Smooth muscle cell (in vitro differentiated cells): ENCODE data around the gene RNPEPL1. TPM values are rescaled to one million over a fixed set of nuclear protein-coding genes. Genes with fewer than 3 reads are reported as not detected.

Source experiments
- DNase-seq: peaks from one replicate; lab custom pipeline; 2025; ENCODE audit not compliant: unreplicated experiment; lab: John Stamatoyannopoulos, UW
- H2AFZ ChIP-seq: fragments of 200-600 bp; sonication (generic); 2 replicates; pipeline ENCODE4 v1.6.0; 2016; ENCODE audit warnings: antibody characterized with exemption, low read depth, mild to moderate bottlenecking
- H3F3A ChIP-seq: fragments of 200-600 bp; sonication (generic); 2 replicates; pipeline ENCODE4 v1.6.0; 2017; ENCODE audit warnings: antibody characterized with exemption, low read depth
- H3K27ac ChIP-seq: fragments of 200-600 bp; sonication (generic); 2 replicates; pipeline ENCODE4 v1.5.1; 2016; ENCODE audit warnings: low read depth, mild to moderate bottlenecking
- H3K27me3 ChIP-seq: fragments of 200-600 bp; sonication (generic); 2 replicates; pipeline ENCODE4 v1.6.1; 2016; ENCODE audit warnings: low read depth, mild to moderate bottlenecking
- H3K36me3 ChIP-seq: fragments of 200-600 bp; sonication (generic); 2 replicates; pipeline ENCODE4 v1.5.1; 2016; ENCODE audit warnings: low read depth
- H3K4me1 ChIP-seq: fragments of 200-600 bp; sonication (generic); 2 replicates; pipeline ENCODE4 v1.5.1; 2016; ENCODE audit warnings: low read depth
- H3K4me2 ChIP-seq: fragments of 200-600 bp; sonication (generic); 2 replicates; pipeline ENCODE4 v1.6.0; 2016; ENCODE audit warnings: mild to moderate bottlenecking
- H3K4me3 ChIP-seq: fragments of 200-600 bp; sonication (generic); 2 replicates; pipeline ENCODE4 v1.5.1; 2016; ENCODE audit warnings: mild to moderate bottlenecking
- H3K79me2 ChIP-seq: fragments of 200-600 bp; sonication (generic); 2 replicates; pipeline ENCODE4 v1.6.0; 2016; ENCODE audit warnings: low read depth, mild to moderate bottlenecking
- H3K9ac ChIP-seq: fragments of 200-600 bp; sonication (generic); 2 replicates; pipeline ENCODE4 v1.6.0; 2016; ENCODE audit warnings: low read depth
- H3K9me3 ChIP-seq: fragments of 200-600 bp; sonication (generic); replicated peaks from 2 replicates; pipeline ENCODE4 v1.5.1; 2016; ENCODE audit warnings: low read depth
- H4K20me1 ChIP-seq: fragments of 200-600 bp; sonication (generic); 2 replicates; pipeline ENCODE4 v1.6.0; 2016; ENCODE audit warnings: low read depth
- CTCF ChIP-seq: fragments of 200-600 bp; sonication (generic); IDR thresholded peaks from 2 replicates; pipeline ENCODE4 v1.5.1; 2017; ENCODE audit warnings: borderline replicate concordance, mild to moderate bottlenecking, antibody characterized with exemption; ENCODE audit not compliant: insufficient read depth, poor library complexity, severe bottlenecking
- WGBS: methylation state at CpG from one replicate; pipeline ENCODE4 v1.1.7; 2016; ENCODE audit warnings: low lambda C conversion rate; 5-methylcytosine and 5-hydroxymethylcytosine counted together
- polyA plus RNA-seq: library from polyadenylated mRNA; unstranded; fragments of >200 nt; fragmentation: Nextera tagmentation; extraction: Ambion mirVana; gene quantifications from 2 replicates; pipeline ENCODE4 v1.2.1, GENCODE V29; 2016
- total RNA-seq: library from RNA; depleted of rRNA; stranded (reverse); fragments of >200 nt; gene quantifications from 2 replicates; pipeline ENCODE4 v1.2.3, GENCODE V29; 2014

The RNPEPL1 gene
- total and polyA plus RNA-seq, 2 experiments from 2014 or later: 15.3 to 40.9 TPM

DNA sequence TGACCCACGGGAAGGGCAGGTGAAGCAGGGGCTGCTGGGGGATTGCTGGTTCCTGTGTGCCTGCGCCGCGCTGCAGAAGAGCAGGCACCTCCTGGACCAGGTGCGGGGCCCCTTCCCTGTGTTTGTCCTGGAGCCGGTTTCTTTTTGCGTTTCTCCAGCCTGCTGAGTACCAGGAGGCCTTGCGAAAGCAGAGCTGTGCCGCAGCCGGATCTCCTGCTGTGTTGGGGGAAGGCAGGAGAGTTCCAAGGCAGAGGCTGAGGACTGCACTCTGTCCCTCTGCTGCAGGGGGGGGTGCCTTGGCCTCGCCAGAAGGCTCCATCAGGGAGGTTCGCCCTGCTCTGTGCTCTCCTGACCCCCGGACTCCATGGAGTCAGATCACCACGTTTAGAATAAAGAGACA lies 21.1 kb downstream of the RNPEPL1 start:
- no peak for DNase-seq
- Histone ChIP-seq H3K9me3 (no peaks in the 10 kb centered on the region), H3K27me3 (no peaks in the 10 kb centered on the region), H3K4me1 (peaks cover 23% of the 10 kb centered on the region), H3K4me2 (no peak overlapping the region), H3K9ac (no peak overlapping the region), H4K20me1 (peaks cover 52% of the 10 kb centered on the region), H3K4me3 (no peak overlapping the region), H2AFZ (no peak overlapping the region), H3K36me3 (no peaks in the 10 kb centered on the region), H3F3A (no peaks in the 10 kb centered on the region), H3K79me2 (peaks cover 49% of the 10 kb centered on the region), H3K27ac (no peak overlapping the region)
- WGBS: 92% methylated on average over 14 of the region's 14 CpGs
- no peak for TF ChIP-seq CTCF

DNA sequence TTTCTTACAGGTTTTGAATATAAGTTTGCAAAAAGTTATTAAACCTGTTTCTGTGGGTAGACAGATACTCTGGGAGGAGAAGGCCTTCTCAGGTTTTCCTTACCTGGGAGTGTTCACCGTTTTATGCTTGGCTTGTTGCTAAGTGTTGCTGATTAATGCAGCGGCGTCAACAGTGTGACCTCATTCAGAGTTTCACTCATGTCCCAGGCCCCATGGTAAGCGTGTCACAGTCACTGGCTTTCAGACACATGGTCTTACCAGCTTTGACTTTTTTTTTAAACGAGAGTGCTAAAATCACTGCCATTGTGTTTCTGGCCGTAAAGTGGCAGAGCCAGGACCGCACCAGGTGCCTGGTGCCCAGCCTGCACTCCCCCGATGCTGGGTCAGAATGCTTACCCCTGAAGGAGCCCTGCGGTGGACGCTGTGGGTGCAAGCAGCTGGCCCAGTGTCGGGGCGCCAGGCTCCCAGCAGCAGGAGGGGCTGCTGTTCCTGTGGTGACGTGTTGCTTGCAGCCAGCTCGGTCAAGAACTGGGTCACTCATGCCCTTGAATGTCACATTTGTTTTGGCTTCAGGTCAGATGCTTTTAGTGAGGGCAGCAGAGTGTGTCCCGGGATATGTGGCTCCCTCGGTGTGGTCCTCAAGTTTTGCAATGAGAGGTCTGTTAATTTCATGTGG lies 21.7 kb downstream of the RNPEPL1 start:
- DNase-seq: no peak
- Histone ChIP-seq H3K4me1 (peaks cover 19% of the 10 kb centered on the region), H3K9me3 (no peaks in the 10 kb centered on the region), H4K20me1 (peaks cover 51% of the 10 kb centered on the region), H3K4me2 (no peak overlapping the region), H3F3A (no peaks in the 10 kb centered on the region), H3K4me3 (no peak overlapping the region), H3K79me2 (peaks cover 43% of the 10 kb centered on the region), H3K27ac (no peak overlapping the region), H3K36me3 (no peaks in the 10 kb centered on the region), H3K27me3 (no peaks in the 10 kb centered on the region), H3K9ac (no peak overlapping the region), H2AFZ (no peak overlapping the region)
- TF ChIP-seq CTCF: no peak
- WGBS: 94% methylated on average over 16 of the region's 16 CpGs

DNA sequence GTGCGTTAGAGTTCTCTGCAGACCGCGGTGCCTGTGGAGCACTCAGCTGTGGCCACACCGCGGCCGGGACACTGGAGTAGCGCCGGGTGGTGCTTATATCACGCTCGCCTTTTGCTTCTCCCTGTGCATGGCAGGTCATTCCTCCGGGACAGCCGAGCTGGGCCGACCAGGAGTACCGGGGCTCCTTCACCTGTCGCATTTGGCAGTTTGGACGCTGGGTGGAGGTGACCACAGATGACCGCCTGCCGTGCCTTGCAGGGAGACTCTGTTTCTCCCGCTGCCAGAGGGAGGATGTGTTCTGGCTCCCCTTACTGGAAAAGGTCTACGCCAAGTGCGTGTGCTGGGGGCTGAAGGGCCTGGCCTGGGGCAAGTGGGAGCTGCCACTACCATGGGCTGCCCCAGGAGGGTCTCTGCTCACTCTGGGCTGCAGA lies 22.4 kb downstream of the RNPEPL1 start:
- DNase-seq: no peak
- H3K9me3 ChIP-seq: no peaks in the 10 kb centered on the region
- peaks cover 12% of the 10 kb centered on the region for H3K4me1 ChIP-seq
- no peak overlapping the region for H3K4me2 ChIP-seq
- H3K79me2 ChIP-seq: peaks cover 36% of the 10 kb centered on the region
- no peak overlapping the region for H3K4me3 ChIP-seq
- no peak for TF ChIP-seq CTCF
- H3K27ac ChIP-seq: no peak overlapping the region
- no peaks in the 10 kb centered on the region for H3F3A ChIP-seq
- H4K20me1 ChIP-seq: peaks cover 55% of the 10 kb centered on the region
- 98% methylated on average over 21 of the region's 21 CpGs for WGBS
- H3K27me3 ChIP-seq: no peaks in the 10 kb centered on the region
- no peaks in the 10 kb centered on the region for H3K36me3 ChIP-seq
- H3K9ac ChIP-seq: no peak overlapping the region
- no peak overlapping the region for H2AFZ ChIP-seq

DNA sequence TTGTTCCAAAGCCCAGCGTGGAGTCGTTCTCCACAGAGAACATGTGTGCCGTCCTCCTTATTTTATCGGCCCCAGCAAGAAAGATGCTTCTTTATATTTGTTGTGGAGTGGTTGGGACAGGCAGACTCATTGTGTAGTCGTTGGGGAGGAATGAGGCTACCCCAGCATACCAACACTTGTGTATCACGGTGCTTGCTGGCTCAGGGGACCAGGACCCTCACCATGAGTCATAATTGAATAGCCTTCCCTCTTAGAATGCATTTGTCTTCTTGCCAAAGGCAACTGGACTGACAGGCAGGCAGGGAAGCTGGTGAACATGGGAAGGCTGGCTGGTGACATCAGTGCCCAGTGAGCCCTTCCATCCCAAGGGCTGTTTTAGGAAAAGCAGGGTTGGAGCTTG lies 22.9 kb downstream of the RNPEPL1 start:
- H3K27ac ChIP-seq: no peak overlapping the region
- no peak for TF ChIP-seq CTCF
- 88% methylated on average over 6 of the region's 6 CpGs for WGBS

More for the DNA sequence above, 22.9 kb downstream of the RNPEPL1 start:
- Histone ChIP-seq H3K4me3 (no peak overlapping the region), H3K9me3 (no peaks in the 10 kb centered on the region), H4K20me1 (peaks cover 59% of the 10 kb centered on the region), H3K9ac (no peak overlapping the region), H3K4me1 (peaks cover 12% of the 10 kb centered on the region), H3K36me3 (no peaks in the 10 kb centered on the region), H3K79me2 (peaks cover 32% of the 10 kb centered on the region), H3K27me3 (no peaks in the 10 kb centered on the region), H3K4me2 (no peak overlapping the region), H2AFZ (no peak overlapping the region), H3F3A (no peaks in the 10 kb centered on the region)
- DNase-seq: no peak
